Measurements from ENCODE around the gene NRROS. TPM values are rescaled to one million over a fixed set of nuclear protein-coding genes. Genes with fewer than 3 reads are reported as not detected.

Gene NRROS
- total RNA-seq, 4 donors from 2014 or later = 0.18 to 4.8 (median 0.70) TPM; not detected in 1

GRCh38 chr3:196666001-196666867, 26.7 kb downstream of the NRROS start:
- intact Hi-C loops (cut with DNase I) = no loop called here
- H3K36me3 ChIP-seq = peaks cover 0 to 3% (median 0%) of the 10 kb centered on the region in 3 donors
- no peaks in the 10 kb centered on the region for H3K27me3 ChIP-seq
- H3K4me1 ChIP-seq = peaks cover 0 to 15% (median 5%) of the 10 kb centered on the region in 3 donors
- H3K9me3 ChIP-seq = no peaks in the 10 kb centered on the region
- H3K4me3 ChIP-seq = no peak overlapping the region
- TF ChIP-seq CTCF (IDR thresholded peaks at IDR 0.05) (no peak), POLR2A (IDR thresholded peaks at IDR 0.05) (no peak)
- DNase-seq = no peak
- H3K27ac ChIP-seq = peak overlapping the region in 1 of 4 donors; percentile 15
- WGBS, 2 donors = 52 to 58% methylated on average over 21 to 22 of the region's 23 CpGs

- H3K9me3 ChIP-seq = no peaks in the 10 kb centered on the region
- TF ChIP-seq POLR2A (IDR thresholded peaks at IDR 0.05) = no peak
- TF ChIP-seq CTCF (IDR thresholded peaks at IDR 0.05) = no peak
- intact Hi-C loops (cut with DNase I) = no loop called here
- peaks cover 0 to 14% (median 5%) of the 10 kb centered on the region in 3 donors for H3K4me1 ChIP-seq
- no peak for DNase-seq
- no peak overlapping the region for H3K4me3 ChIP-seq
- no peaks in the 10 kb centered on the region for H3K27me3 ChIP-seq
- H3K36me3 ChIP-seq = no peaks in the 10 kb centered on the region
- WGBS, 2 donors = 87 to 91% methylated on average over 14 of the region's 14 CpGs
- no peak overlapping the region for H3K27ac ChIP-seq
Measured at GRCh38 chr3:196667056-196667825, 27.7 kb downstream of the NRROS start.

GRCh38 chr3:196670339-196670738, 30.8 kb downstream of the NRROS start:
- no peak for DNase-seq
- no peaks in the 10 kb centered on the region for H3K36me3 ChIP-seq
- H3K27me3 ChIP-seq = no peaks in the 10 kb centered on the region
- H3K4me3 ChIP-seq = no peak overlapping the region
- H3K27ac ChIP-seq = peak overlapping the region in 2 of 4 donors; percentile 17 to 32
- 37 to 38% methylated on average over 6 of the region's 6 CpGs for WGBS, 2 donors
- H3K4me1 ChIP-seq = peaks cover 0 to 14% (median 5%) of the 10 kb centered on the region in 3 donors
- intact Hi-C loops (cut with DNase I) = no loop called here
- no peaks in the 10 kb centered on the region for H3K9me3 ChIP-seq
- TF ChIP-seq POLR2A (IDR thresholded peaks at IDR 0.05) = no peak
- TF ChIP-seq CTCF (IDR thresholded peaks at IDR 0.05) = no peak

GRCh38 chr3:196673632-196674031, 34.1 kb downstream of the NRROS start:
- DNase-seq = no peak
- Histone ChIP-seq H3K36me3 (no peaks in the 10 kb centered on the region), H3K27ac (no peak overlapping the region), H3K4me3 (no peak overlapping the region), H3K9me3 (no peaks in the 10 kb centered on the region), H3K4me1 (peaks cover 0 to 8% (median 0%) of the 10 kb centered on the region in 3 donors), H3K27me3 (no peaks in the 10 kb centered on the region)
- no peak for TF ChIP-seq POLR2A (IDR thresholded peaks at IDR 0.05)
- TF ChIP-seq CTCF (IDR thresholded peaks at IDR 0.05) = no peak
- intact Hi-C loops (cut with DNase I) = no loop called here
- WGBS, 2 donors = 80 to 82% methylated on average over 3 of the region's 3 CpGs

GRCh38 chr3:196677353-196677752, 37.9 kb downstream of the NRROS start:
- H3K27ac ChIP-seq = no peak overlapping the region
- no peaks in the 10 kb centered on the region for H3K27me3 ChIP-seq
- H3K36me3 ChIP-seq = no peaks in the 10 kb centered on the region
- intact Hi-C loops (cut with DNase I) = no loop called here
- TF ChIP-seq CTCF (IDR thresholded peaks at IDR 0.05) = no peak
- no peak overlapping the region for H3K4me3 ChIP-seq
- 17 to 38% methylated on average over 1 of the region's 1 CpG for WGBS, 2 donors
- H3K4me1 ChIP-seq = no peaks in the 10 kb centered on the region
- no peaks in the 10 kb centered on the region for H3K9me3 ChIP-seq
- DNase-seq = no peak

Data from esophagus squamous epithelium (tissue), 5 donors.